GM21528 (cell line): ENCODE results near the gene TRIO.
A peak's percentile ranks its signal among the peaks of the same experiment; 100 is the strongest.

ENCODE experiments used
- ATAC-seq: cut with Tn5 transposase; IDR thresholded peaks from one replicate; pipeline ENCODE4 v1.9.1; 2021; ENCODE audit warnings: mild to moderate bottlenecking, moderate library complexity; ENCODE audit not compliant: unreplicated experiment, low FRiP score

Gene TRIO

GRCh38 chr5:14308384-14309154 is 165.4 kb downstream of the TRIO start:
- no peak for ATAC-seq

- ATAC-seq: no peak
These were observed 166.1 kb downstream of the TRIO start for GRCh38 chr5:14309199-14309598.

GRCh38 chr5:14309878-14310531 is 166.9 kb downstream of the TRIO start:
- ATAC-seq: no peak

- no peak for ATAC-seq
These were observed 167.8 kb downstream of the TRIO start for GRCh38 chr5:14310901-14311300.

GRCh38 chr5:14313986-14314690 is 171.0 kb downstream of the TRIO start:
- no peak for ATAC-seq

- ATAC-seq: no peak
These were observed 173.3 kb downstream of the TRIO start for GRCh38 chr5:14316471-14316870.

- ATAC-seq: no peak
These were observed 176.0 kb downstream of the TRIO start for GRCh38 chr5:14319102-14319501.

- no peak for ATAC-seq
These were observed 178.8 kb downstream of the TRIO start for GRCh38 chr5:14321936-14322335.

GRCh38 chr5:14322437-14323187 is 179.5 kb downstream of the TRIO start:
- ATAC-seq: no peak

GRCh38 chr5:14323466-14323865 is 180.3 kb downstream of the TRIO start:
- ATAC-seq: no peak

- ATAC-seq: no peak
These were observed 182.2 kb downstream of the TRIO start for GRCh38 chr5:14325369-14325768.

- no peak for ATAC-seq
These were observed 183.1 kb downstream of the TRIO start for GRCh38 chr5:14326035-14326903.

GRCh38 chr5:14327624-14328023 is 184.5 kb downstream of the TRIO start:
- no peak for ATAC-seq

GRCh38 chr5:14328144-14328543 is 185.0 kb downstream of the TRIO start:
- no peak for ATAC-seq

- no peak for ATAC-seq
These were observed 187.1 kb downstream of the TRIO start for GRCh38 chr5:14330291-14330690.

GRCh38 chr5:14330729-14331385 is 187.7 kb downstream of the TRIO start:
- no peak for ATAC-seq

- peak; percentile 66 for ATAC-seq
These were observed 188.2 kb downstream of the TRIO start for GRCh38 chr5:14331386-14331781.

GRCh38 chr5:14332038-14332631 is 189.0 kb downstream of the TRIO start:
- no peak for ATAC-seq

- no peak for ATAC-seq
These were observed 189.6 kb downstream of the TRIO start for GRCh38 chr5:14332746-14333145.
